ENCODE data around the gene HAAO. TPM values are rescaled to one million over a fixed set of nuclear protein-coding genes. Genes with fewer than 3 reads are reported as not detected.

The HAAO gene
- total and polyA plus RNA-seq, 2 of the 8 experiments (the other 6 are each of a cell fraction or from before 2014, with no cell fraction given): 2.5 to 7.0 TPM

- Histone ChIP-seq H3K14ac (ENCODE audit: insufficient read length) (no peak within 1 kb of the TSS), H3K27ac (ENCODE audit: low read depth, low read length) (no peak within 1 kb of the TSS), H3K9me3 (ENCODE audit: insufficient read depth in 2 of 2, low read depth in 1 of 2, low read length in 1 of 2) (no peaks in the 10 kb centered on the region), H2BK120ac (replicated peaks; ENCODE audit: low read depth, low read length) (no peak within 1 kb of the TSS), H2BK12ac (ENCODE audit: low read depth, low read length) (no peak within 1 kb of the TSS), H3K4ac (replicated peaks; ENCODE audit: insufficient read length, low read depth, low read length) (no peak within 1 kb of the TSS), H2AK5ac (ENCODE audit: low read depth, low read length) (no peak within 1 kb of the TSS), H3K36me3 (ENCODE audit: control insufficient read depth in 2 of 4, insufficient read depth in 4 of 4, low read length in 3 of 4) (no peaks in the 10 kb centered on the region; a peak in 2 of 8 replicates), H3K79me1 (ENCODE audit: low read depth, low read length) (no peaks in the 10 kb centered on the region), H3K23ac (ENCODE audit: insufficient read length) (no peak within 1 kb of the TSS), H3K79me2 (ENCODE audit: control insufficient read depth in 1 of 2, insufficient read depth in 2 of 2, low read length in 2 of 2) (no peaks in the 10 kb centered on the region), H4K20me1 (replicated peaks in 1 of 2; ENCODE audit: control insufficient read depth in 1 of 2, insufficient read depth in 2 of 2, low read length in 2 of 2) (no peaks in the 10 kb centered on the region), H3K27me3 (replicated peaks in 1 of 4; ENCODE audit: control insufficient read depth in 3 of 4, extremely low read depth in 1 of 4, insufficient read depth in 3 of 4, low read length in 3 of 4) (no peaks in the 10 kb centered on the region), H3K4me2 (ENCODE audit: insufficient read depth in 1 of 2, low read depth in 2 of 2, low read length in 2 of 2) (no peak within 1 kb of the TSS), H4K5ac (ENCODE audit: insufficient read length, low read depth, low read length) (no peak within 1 kb of the TSS), H2BK20ac (ENCODE audit: low read length) (no peak within 1 kb of the TSS), H2AFZ (ENCODE audit: low read length) (no peak within 1 kb of the TSS), H3K9ac (replicated peaks in 1 of 4; ENCODE audit: extremely low read depth in 1 of 4, low read depth in 3 of 4, low read length in 3 of 4) (no peak within 1 kb of the TSS), H3K4me1 (replicated peaks in 1 of 4; ENCODE audit: control insufficient read depth in 3 of 4, insufficient read depth in 4 of 4, low read length in 3 of 4) (peaks cover 0 to 11% (median under 1%) of the 10 kb centered on the region in 4 experiments; a peak in 3 of 7 replicates), H3K56ac (replicated peaks; ENCODE audit: insufficient read length, low read depth, low read length) (no peak within 1 kb of the TSS), H3K23me2 (ENCODE audit: low read depth, low read length) (no peaks in the 10 kb centered on the region), H2BK15ac (ENCODE audit: low read length) (no peak within 1 kb of the TSS), H3K4me3 (ENCODE audit: extremely low read depth in 1 of 4, insufficient read depth in 2 of 4, low read depth in 3 of 4, low read length in 4 of 4) (no peak within 1 kb of the TSS), H3K18ac (ENCODE audit: extremely low read depth, low read length) (no peak within 1 kb of the TSS), H4K8ac (ENCODE audit: extremely low read depth, insufficient read depth, low read length) (peak within 1 kb of the TSS; percentile 45), H4K91ac (replicated peaks; ENCODE audit: insufficient read length, low read length) (no peak within 1 kb of the TSS), H2BK5ac (ENCODE audit: low read depth, low read length) (0 out of 2 replicates have a peak within 1 kb of the TSS, but pooled peaks have one; percentile 21)
- 97% methylated on average over 5 of the region's 5 CpGs; no CpG with 5 or more reads in 1 of the 2 experiments for WGBS, 2 experiments (ENCODE audit: extremely low coverage in 1 of 2, insufficient coverage in 1 of 2, insufficient read length in 1 of 2, insufficient replicate concordance in 2 of 2, low coverage in 1 of 2, low lambda C conversion rate in 2 of 2, missing lambda C conversion rate in 1 of 2)
- DNase-seq (ENCODE audit: low read depth in 1 of 2, low spot score in 2 of 2) (no peak), FAIRE-seq (no peak)
- ChIA-PET CTCF (ENCODE audit: partially characterized antibody) (no interaction called here), POLR2A (ENCODE audit: partially characterized antibody) (interaction anchor here (0.9 kb wide), 1 partner anchor 28 kb away, joined by 3 read pairs; the partner anchor contains the start of gene HAAO)
- TF ChIP-seq RNF2 (IDR thresholded peaks at IDR 0.05; ENCODE audit: borderline replicate concordance, low read depth, low read length, missing control alignments, poor library complexity, severe bottlenecking) (no peak), NANOG (IDR thresholded peaks at IDR 0.05; ENCODE audit: insufficient read depth, low read depth, low read length, poor library complexity, severe bottlenecking) (no peak), POLR2AphosphoS5 (IDR thresholded peaks at IDR 0.05; ENCODE audit: low read depth, low read length) (no peak), EP300 (IDR thresholded peaks at IDR 0.05; ENCODE audit: borderline replicate concordance in 1 of 2, low read depth in 2 of 2, low read length in 2 of 2) (no peak), RBBP5 (IDR thresholded peaks at IDR 0.05; ENCODE audit: borderline replicate concordance, low read depth, low read length) (no peak)
- TF ChIP-seq, protein P1, sequence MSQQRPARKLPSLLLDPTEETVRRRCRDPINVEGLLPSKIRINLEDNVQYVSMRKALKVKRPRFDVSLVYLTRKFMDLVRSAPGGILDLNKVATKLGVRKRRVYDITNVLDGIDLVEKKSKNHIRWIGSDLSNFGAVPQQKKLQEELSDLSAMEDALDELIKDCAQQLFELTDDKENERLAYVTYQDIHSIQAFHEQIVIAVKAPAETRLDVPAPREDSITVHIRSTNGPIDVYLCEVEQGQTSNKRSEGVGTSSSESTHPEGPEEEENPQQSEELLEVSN (IDR thresholded peaks at IDR 0.05): no peak
Measured at GRCh38 chr2:42764096-42764495, 28.3 kb downstream of the HAAO start, which contains the start of gene OXER1. Gene OXER1, minus strand, starts transcription at chr2:42764135. Its CDS starts 73 bp downstream, at chr2:42764062.

Data from H1 (cell line).